GM18526 (cell line): ENCODE results near the gene MARCKSL1.

Experiments used
- POLR2A ChIP-seq: IDR thresholded peaks from 3 replicates; pipeline ENCODE4 v1.6.1; 2011; ENCODE audit not compliant: insufficient read length; ENCODE audit errors: extremely low read depth

Gene MARCKSL1

GRCh38 chr1:32358435-32358834 is 22.4 kb upstream of the MARCKSL1 start:
- TF ChIP-seq POLR2A = no peak

- TF ChIP-seq POLR2A = no peak
These were observed 21.6 kb upstream of the MARCKSL1 start for GRCh38 chr1:32357614-32358013.

GRCh38 chr1:32356478-32356877 is 20.4 kb upstream of the MARCKSL1 start:
- no peak for TF ChIP-seq POLR2A

- TF ChIP-seq POLR2A = no peak
These were observed 18.0 kb upstream of the MARCKSL1 start for GRCh38 chr1:32353886-32354570.

GRCh38 chr1:32353431-32353830 is 17.4 kb upstream of the MARCKSL1 start:
- no peak for TF ChIP-seq POLR2A

GRCh38 chr1:32352831-32353383 is 16.9 kb upstream of the MARCKSL1 start:
- no peak for TF ChIP-seq POLR2A

- TF ChIP-seq POLR2A = no peak
These were observed 16.3 kb upstream of the MARCKSL1 start for GRCh38 chr1:32352239-32352745.

- peak; percentile 74 for TF ChIP-seq POLR2A
These were observed 15.6 kb upstream of the MARCKSL1 start for GRCh38 chr1:32351399-32352238.

- TF ChIP-seq POLR2A = peak; percentile 44
These were observed 14.9 kb upstream of the MARCKSL1 start for GRCh38 chr1:32350785-32351398.

GRCh38 chr1:32349211-32349708 is 13.2 kb upstream of the MARCKSL1 start:
- TF ChIP-seq POLR2A = no peak

GRCh38 chr1:32346532-32347157 is 10.6 kb upstream of the MARCKSL1 start:
- no peak for TF ChIP-seq POLR2A

- TF ChIP-seq POLR2A = no peak
These were observed 9.3 kb upstream of the MARCKSL1 start for GRCh38 chr1:32345289-32345827.

GRCh38 chr1:32342704-32343103 is 6.7 kb upstream of the MARCKSL1 start:
- no peak for TF ChIP-seq POLR2A

GRCh38 chr1:32341971-32342370 is 5.9 kb upstream of the MARCKSL1 start:
- TF ChIP-seq POLR2A = no peak
